Forelimb muscle (tissue), 1 donor: ENCODE data around the gene ENGASE. TPM values are rescaled to one million over a fixed set of nuclear protein-coding genes. Genes with fewer than 3 reads are reported as not detected.

ENCODE experiments used
- DNase-seq: peaks from one replicate; pipeline ENCODE4 v3.0.0-alpha.2; 2013; ENCODE audit warnings: low read depth
- polyA plus RNA-seq: library from polyadenylated mRNA; unstranded; fragments of 120-200 nt; gene quantifications from one replicate; pipeline ENCODE4 v1.2.1, GENCODE V29; 2013; ENCODE audit not compliant: insufficient read length

Gene ENGASE
- polyA plus RNA-seq, 1 donor, result 17.9 TPM

DNA sequence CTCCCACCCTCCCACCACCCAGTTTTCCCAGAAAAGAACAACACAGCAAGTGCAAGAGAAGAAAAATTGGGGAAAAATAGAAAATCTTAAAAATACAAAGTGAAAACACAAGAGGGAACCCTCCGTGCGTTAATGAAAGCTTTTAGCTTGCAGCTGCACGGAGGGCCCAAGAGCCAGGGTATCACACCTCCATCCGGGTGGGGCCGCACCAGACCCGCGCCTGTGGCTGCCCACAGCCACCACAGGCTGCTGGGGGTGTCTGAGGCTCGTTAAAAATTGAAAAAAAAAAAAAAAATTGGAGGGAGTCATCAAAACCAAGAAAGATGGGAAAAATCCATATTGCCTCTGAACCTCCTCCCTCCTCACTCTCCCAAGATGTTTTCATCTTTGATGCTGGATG, 18.6 kb downstream of the ENGASE start:
- no peak for DNase-seq

DNA sequence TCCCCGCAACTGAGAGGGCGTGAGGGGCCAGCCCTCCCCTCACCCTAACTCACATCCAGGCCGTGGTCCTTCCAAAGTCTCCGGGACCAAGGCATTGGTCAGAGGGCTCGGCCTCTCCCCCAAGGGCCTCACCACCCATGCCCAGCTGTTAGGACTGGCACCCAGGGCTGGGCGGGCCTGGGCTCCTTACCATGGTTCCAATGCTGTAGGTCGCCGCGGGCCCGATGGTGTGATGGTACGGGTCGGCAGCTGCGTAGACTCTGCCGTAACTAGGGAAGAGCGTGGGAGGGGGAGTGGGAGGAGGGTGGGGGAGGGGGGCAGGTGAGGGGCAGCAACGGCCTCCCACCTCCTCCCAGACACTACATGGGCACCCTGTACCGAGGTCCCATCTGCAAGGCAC, 19.6 kb downstream of the ENGASE start:
- no peak for DNase-seq

DNA sequence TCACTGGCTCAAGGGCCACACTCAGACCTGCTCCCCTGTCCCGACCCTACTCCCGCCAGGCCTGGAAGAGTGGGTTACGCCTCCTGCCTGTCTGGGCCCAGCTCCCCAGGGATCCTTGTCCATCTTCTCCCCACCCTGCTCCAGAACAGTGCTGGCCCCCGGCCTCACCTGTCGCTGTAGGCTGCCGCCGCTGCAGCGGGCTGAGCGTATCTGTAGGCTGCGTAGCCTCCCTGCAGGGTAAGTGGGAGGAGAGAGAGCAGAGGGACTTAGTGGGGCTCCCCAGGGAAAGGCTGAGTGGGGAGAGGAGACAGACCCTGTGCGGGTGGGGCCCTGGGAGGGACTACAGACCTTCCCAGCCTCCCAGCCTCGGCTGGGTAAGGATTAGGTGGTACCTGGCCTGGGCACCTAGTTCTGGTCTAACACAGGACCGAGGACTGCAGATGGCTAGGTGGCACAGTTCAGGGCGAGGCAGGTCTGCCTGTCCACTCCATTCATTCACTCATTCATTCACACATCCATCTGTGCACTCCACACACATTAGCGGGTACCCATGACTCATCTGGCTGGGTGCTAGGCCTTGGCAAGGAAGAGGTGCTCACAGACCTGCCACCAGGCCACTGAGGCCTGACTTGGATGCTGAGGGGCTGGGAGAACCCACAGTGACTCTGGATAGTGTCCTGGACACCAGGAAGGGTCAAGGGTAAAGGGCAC, 20.9 kb downstream of the ENGASE start:
- no peak for DNase-seq

DNA sequence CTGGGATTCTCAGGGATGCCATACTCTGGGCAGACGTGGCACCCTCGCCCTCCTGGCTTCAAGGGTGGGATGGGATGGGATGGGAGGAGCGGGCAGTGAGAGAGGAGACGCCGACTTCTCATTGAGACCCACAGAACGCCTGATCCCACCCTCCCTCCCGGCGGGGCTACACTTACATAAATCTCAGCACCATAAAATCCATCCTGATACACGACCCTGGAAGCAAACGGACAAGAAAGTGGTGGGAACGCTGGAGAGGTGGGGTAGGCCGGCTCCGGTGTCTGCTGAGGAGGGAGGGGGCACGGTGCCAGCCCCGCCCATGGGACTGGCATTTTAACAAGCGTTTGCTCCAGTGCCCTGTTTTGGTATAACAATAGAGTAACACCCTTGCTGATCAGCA, 21.9 kb downstream of the ENGASE start:
- DNase-seq, result no peak

DNA sequence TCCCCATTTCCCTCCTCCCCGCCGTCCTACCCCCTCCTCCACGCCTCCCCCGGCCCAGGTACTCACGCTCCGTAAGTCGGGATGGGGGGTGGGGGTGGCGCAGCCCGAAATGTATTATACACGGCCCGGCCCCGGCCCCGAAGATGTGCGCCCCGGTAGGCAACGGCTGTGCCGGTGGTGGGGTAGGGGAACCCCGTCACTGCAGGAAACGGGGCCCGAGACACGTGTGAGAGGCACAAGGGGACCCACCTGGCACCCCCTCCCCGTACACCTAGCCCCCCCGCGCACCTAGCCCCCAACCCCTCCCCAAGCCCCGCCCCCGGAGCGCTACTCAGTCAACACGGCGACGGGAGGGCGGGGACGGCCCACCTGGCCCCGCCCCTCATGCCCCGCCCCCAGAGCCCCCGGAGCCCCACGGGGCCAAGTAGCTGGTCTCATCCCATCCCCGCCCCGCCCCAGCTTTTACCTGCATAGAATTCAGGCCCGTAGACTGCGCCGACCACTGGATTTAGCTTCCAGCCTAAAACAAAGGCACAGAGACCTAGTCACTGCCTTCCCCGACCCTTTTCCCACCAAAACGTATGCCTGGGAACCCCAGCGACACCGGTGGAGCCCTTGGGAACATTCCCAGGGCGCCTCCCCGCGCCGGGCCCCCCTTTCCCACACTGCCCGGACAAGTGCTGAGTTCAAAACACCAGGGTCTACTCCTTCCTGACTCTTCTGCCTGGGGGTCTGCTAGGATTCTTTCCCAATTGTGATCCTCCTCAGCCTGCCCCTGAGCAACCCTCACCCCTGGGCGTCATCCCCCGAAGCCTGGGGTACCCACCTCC, 22.8 kb downstream of the ENGASE start:
- no peak for DNase-seq

DNA sequence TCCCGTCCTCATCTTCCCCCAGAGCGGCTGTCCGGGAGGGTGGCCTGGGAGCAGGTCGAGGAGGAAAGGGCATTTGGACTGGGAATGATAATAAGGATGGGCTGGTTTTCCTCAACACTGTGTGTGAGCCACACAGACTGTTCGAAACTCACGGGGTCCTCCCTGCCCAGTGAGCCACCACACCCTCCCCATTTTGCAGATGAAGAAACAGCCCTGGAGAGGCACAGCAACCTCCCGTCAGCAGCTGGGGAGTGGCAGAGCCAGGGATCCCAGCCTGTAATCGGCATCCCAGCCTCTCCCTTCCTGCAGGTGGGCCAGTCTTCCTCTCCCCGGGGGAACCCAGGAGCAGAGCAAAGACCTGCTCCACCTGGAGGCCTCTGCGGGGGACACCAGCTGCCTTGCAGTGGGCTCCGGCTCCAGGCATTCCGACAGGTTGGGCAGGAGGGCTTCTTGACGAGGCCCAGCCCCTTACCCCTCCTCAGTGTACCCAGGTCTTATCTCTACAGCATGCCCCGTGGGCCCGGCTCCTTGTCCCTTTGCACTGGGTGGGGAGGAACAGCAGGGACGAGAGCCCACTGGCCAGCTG, 23.8 kb downstream of the ENGASE start:
- no peak for DNase-seq

DNA sequence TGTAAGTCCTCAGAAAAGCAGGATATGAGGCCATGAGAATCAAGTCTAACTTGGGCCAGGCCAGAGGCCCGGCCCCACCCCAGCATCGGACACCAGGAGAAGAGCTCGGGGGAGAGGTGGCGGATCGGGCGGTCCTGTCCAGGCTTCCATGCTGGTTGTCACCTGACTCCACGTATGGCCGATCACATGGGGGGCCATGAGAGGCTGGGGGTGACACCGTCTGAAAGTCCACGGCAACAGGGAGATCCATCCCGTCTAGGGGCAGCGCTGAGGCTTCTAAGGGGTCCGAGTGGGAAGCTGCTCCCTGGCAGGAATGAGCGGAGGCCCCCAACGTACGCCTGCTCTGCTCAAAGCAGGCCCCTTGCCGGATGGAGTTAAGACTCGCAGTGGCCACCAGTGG, 25.8 kb downstream of the ENGASE start:
- no peak for DNase-seq

DNA sequence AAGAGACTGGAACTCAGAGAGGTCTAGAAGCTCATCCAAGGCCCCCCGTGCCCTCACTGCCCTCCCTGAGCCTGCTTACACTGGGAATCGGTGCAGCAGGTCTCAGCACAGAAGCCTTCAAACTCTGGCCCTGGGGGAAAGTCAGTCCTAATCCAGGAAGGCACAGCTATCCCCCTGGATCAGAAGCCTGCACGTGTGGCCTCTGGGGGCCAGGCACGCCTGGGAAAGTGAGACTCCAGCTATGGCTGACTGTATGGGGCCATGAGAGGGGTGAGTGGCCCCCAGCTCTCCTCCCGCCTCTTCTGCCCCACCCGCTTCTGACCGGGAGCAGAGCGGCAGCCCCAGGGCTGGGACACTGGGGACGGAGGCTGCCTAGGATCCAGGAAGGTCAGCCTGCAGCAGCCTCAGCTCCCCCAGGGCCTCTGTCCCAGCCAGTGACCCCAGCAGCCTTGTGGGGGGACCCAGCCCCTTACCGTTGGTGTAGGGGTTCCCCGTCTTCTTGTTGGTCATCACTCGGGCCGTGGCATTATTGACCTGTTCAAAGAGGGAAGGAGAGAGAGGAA, 26.6 kb downstream of the ENGASE start:
- DNase-seq, result no peak

DNA sequence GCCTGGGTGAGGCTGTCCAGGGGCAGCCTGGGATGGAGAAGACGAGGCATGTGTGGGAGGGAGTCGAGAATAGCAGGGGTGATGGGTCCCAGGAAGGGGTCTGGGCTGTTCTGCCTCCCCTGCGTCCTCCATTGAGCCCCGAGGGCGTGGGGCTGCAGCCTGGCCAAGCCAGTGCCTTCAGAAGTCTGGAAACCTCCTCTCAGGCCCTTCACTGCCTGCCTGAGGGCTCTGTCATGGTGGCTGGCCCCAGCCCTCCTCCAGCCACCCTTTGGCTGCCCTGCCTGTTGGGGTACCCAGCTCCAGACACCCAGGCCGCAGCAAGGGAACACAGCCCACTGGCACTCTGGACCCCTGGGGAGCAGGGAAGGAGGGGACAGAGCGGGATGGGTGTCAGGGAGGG, 27.6 kb downstream of the ENGASE start:
- DNase-seq, result no peak

DNA sequence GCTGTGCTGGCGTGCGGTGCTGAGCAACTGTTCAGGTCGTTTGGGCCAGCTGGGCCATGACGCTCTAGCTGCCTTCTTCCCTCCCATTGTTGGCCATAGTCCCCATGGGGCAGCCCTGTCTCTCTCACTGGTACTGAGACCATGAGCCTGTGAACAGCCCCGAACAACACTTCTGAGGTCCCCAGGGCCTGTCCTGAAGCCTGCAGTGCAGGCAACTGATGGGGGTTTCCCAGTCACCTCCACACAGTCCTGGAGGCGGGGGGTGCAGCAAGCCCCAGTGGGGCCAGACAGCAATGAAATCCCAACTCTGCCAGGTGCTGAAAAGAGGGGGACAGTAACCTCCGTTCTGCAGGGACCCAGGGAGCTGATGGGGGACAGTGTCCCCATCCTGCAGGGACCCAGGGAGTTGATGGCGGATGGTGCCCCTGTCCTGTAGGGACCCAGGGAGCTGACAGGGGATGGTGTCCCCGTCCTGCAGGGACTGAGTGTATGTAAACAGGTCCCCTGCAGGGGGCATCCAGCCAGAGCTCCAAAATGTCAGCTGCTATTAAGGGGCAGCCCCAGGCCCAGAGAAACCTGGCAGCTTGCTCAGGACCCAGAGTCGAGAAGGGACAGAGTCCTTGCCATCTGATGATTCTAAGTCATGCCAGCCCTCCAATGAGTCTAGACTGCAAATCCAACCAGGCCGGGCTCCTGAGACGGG, 30.4 kb downstream of the ENGASE start:
- DNase-seq, result no peak

DNA sequence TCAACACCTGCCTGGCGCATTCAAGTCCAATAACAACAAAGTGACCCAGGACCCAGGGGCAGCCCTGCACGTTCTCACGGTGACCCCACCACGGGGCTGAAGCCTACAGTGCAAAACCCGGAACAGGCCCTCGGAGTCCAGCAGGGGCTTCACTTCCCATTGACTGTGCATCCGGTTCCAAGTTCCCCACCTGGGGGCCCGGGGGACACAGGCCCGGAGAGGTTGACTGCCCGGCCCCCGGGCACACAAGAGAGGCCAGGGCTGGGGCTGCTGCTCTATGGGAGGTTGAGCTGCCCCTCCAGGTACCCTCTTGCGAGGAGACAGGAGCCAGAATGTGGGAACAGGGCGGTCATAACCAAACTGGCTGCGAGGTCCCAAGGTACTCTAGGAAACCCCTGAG, 31.3 kb downstream of the ENGASE start:
- no peak for DNase-seq

DNA sequence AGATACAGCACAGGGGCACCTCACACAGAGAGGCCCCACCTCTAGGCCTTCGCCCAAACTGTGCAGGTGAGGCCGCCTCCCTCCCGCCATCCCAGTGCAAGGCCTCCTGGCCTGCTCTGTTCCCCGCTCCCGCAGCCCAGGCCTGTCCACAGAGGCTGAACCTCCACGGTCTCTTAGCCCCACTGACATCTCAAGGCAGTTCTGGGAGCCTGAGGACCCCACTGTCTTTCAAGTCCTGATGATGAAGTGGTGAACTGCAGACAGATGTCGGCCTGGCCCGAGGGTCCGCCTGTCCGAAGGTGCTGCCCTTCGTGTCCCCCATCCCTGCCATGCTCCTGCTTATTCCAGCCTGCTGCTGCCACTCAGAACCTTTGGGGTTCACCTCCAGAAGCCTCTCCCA, 32.3 kb downstream of the ENGASE start:
- DNase-seq, result no peak

DNA sequence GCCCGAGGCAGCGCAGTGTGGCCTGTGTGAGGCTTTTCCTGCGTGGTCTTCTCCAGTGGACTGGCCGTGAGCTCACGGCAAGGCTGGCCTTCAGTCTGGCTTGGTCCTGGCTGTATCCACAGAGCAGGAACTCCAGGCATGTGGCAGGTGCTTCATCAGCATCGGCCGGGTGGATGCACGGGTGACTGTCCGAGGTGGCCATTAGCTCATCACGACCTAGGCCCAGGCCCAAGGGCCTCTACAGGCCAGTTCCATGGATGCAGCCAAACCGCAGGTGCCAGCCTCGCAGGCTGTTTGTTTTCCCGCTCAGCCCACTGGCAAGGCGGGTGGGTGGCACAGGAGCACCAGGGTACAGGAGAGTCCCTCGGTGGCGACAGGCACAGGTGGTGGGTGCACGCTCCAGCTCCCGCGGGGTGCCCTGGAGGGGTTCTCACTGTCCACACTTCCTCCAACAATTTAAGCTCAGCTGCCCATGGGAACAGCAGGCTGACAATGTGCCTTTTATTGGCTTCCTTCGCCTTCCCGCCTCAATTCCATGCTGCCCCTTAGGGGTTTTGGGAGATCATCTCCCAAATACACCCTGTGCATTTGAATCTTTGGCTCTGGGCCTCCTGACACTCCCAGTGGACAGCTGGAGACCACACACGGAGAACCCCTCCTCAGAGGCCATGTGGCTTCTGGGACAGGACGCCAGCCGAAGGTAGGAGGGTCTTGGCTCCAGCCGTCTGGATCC, 33.0 kb downstream of the ENGASE start:
- DNase-seq, result no peak

DNA sequence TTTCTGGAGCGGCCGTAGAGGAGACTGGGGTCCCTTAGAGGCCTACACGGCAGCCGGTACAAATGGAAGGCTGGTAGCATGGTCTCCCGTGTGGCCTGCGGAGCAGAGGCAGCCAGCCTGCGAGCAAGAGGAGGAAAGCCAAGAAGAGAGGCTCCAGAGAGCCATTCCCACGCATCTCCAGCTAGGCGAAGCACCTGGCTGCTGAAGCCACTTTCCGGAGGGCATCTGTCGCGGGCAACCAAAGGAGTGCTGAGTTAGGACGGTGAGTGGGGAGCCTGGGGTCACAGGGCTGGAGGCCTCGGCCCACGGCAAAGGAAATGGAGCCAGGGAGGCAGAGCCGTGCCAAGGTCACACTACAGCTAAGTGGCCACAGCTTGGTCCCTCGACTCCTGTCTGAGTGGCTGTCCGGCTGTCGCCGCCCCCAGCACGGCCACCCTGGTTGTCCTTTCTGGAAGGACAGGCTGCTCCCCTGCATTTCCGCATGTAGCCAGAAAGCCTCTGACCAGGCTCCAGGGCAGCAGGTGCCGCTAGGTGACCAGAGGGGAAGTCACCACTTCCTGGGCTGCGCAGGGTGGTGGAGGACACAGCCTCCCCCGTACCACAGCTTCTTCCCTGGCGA, 33.7 kb downstream of the ENGASE start:
- no peak for DNase-seq

DNA sequence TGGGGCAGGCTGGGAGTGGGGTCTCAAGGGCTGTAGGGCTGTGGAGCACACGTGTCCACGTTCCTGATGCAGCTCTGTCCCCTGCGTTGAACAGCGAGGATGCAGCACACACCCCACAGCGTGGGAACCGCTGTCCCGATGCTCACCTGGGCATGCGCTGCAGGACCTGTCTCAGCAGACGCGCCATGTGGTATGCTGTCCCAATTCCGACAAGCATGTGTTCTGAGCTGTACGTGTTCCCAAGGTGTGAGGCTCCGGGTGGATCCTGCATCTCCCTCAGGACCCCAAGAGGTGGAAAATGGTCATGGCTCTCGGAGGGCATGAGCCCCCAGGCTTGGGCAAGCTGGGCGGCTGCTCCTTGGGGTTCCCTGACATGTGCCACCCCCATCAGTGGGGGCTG, 34.2 kb downstream of the ENGASE start:
- no peak for DNase-seq

DNA sequence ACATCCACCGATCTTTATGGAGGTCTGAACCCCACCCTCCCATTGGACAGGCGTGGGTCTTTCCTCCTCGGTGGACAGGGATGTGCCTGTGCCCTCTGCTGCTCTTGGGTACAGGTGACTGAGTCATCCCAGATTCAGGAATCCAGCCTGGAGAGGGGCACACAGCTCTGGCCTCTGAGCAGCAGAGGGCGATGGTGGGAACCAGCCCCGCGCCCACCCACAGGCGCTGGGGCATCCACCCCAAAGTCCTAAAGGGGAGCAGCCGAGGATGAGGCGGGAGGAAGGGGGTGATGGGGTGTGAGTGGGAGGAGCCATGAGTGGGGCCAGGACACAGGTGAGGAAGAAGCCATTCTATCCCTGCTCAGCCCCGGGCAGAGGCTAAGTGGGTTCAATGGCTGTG, 35.0 kb downstream of the ENGASE start:
- DNase-seq, result no peak

DNA sequence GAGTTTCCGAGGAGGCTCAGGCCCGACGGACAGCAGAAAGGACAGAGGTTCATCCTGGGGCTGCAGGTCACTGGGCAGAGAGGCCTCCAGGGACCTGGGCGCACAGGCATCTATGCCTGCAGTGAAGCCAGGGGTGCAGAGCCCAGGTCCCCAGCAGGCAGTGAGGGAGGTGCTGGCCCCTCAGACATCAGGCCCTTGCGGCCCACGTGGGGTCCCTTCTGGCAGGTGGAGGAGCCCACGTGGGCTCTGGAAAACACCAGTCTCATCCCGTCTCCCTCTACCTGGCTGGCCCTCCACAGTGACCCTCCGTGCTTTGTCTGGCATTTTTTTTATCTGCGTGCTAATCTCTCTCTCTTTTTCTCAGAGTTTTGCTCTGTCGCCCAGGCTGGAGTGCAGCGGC, 36.5 kb downstream of the ENGASE start:
- no peak for DNase-seq

DNA sequence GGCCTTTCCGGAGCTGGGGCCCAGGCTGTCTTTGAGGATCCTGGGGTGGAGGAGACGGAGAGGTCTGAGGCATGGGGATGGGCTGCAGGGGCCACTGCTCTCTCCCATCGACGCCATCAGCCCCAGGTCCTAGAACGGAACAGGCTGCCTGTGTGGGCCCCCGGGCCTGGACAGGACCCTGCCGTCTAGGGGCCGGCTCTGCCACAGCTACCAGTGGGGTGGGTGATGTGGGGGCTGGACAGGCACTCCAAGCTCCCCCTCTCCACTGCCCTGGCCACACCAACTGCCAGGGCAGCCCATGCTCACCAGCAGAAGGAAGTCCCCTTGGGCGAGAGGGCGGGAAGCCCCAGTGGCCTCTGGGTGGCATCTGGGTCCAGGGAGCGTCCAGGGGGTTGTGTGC, 37.8 kb downstream of the ENGASE start:
- DNase-seq, result no peak

DNA sequence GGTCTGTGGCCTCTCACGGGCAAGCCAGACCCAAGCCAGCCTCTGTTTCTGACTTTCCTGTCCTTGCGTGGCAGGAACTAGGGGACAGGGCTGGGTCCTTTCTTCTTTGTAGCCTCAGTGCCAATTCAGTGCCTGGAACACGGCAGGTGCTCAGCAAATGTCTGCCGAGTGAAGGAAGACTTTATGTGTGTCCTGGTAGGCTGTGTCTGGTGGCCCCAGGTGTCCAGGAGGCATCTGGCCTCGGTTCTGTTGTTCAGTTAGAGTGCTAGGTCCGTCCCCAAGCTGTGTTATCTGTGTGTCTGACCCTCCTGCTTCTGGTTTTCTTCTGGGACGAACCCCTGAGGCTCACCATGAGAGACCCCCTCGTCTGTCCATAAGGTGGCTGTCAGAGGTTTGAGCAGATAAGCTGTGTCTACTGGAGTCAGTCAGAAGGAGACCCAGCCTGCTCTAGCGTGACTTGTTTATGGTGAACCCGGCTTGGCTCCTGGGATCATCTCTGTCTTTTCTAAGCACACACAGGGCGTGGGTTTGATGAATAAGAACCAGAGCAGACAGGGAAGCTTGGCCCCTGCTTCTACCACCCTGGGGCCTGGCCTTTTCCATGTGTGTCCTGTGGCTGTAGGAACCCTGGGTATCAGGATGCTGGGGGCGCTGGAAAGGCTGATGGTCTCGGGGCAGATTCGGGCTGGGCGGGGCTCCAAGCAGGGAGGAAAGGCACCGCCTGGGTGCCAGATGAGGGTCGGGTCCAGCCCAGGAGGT, 39.3 kb downstream of the ENGASE start:
- no peak for DNase-seq
